Activated CD4-positive, alpha-beta T cell treated with anti-CD3 and anti-CD28 coated beads for 36 hours (primary cell): ENCODE results near the gene PTPRM. TPM values are rescaled to one million over a fixed set of nuclear protein-coding genes. Genes with fewer than 3 reads are reported as not detected.

ENCODE experiments used
- ATAC-seq: fragments of 200-7000 bp; cut with Tn5 transposase; one replicate; pipeline ENCODE4 v1.10.0; 2021; ENCODE audit warnings: mild to moderate bottlenecking, moderate library complexity
- CTCF ChIA-PET: fragments of 350-600 bp; sonication (Branson Sonifier 250); formaldehyde crosslinking; loops from one replicate; lab custom pipeline; 2021; ENCODE audit warnings: antibody characterized with exemption; lab: Charles Lee
- POLR2A ChIA-PET: fragments of 350-600 bp; sonication (Branson Sonifier 250); formaldehyde crosslinking; loops from one replicate; lab custom pipeline; 2021; ENCODE audit warnings: antibody characterized with exemption, inconsistent platforms; lab: Charles Lee
- DNase-seq: peaks from one replicate; pipeline ENCODE4 v3.0.0-alpha.2; 2020
- H3K27ac Mint-ChIP-seq: one replicate; pipeline ENCODE4 v1.8.0; 2021; ENCODE audit warnings: mixed read lengths
- H3K27me3 Mint-ChIP-seq: one replicate; pipeline ENCODE4 v1.8.0; 2021; ENCODE audit warnings: mixed read lengths
- H3K36me3 Mint-ChIP-seq: one replicate; pipeline ENCODE4 v1.8.0; 2021; ENCODE audit warnings: low read depth, mixed read lengths
- H3K4me1 Mint-ChIP-seq: one replicate; pipeline ENCODE4 v1.8.0; 2021; ENCODE audit warnings: mixed read lengths
- H3K4me3 Mint-ChIP-seq: one replicate; pipeline ENCODE4 v1.8.0; 2021; ENCODE audit warnings: mild to moderate bottlenecking, moderate library complexity, mixed read lengths
- H3K9me3 Mint-ChIP-seq: one replicate; pipeline ENCODE4 v1.8.0; 2021; ENCODE audit warnings: low read depth, mixed read lengths
- intact Hi-C, 2 experiments: fragments of 100-400 bp; cut with DNase I in 1 of 2; cut with micrococcal nuclease in 1 of 2; formaldehyde crosslinking; loops; one replicate each; pipeline versions ENCODE4 v1.14.2 to v1.15.1; 2022 to 2024; cut with DNase I, micrococcal nuclease
- total RNA-seq, 2 experiments: library from RNA; stranded (reverse); gene quantifications; one replicate each; pipeline ENCODE4 v1.2.3, GENCODE V29; 2021

PTPRM gene
- total RNA-seq, 2 experiments from 2014 or later, result 6.5 to 14.0 TPM

DNA sequence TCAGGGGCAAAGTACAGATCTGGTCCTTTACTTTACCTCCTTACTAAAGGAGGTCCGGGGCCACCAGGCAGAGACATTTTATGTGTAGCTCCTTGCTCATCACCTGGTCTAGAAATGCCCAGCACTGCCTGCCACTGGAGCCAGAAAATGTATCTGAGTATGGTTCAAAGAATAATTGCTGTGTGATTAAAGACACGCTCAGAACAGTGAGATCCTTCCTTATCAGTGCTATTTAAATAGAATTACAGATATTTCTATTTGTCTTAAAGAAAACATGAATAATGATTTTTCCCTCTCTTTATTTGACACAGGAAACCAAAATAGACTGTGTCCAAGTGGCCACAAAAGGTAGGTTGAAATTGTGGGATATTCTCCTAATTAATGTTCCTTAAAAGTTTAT lies 547.4 kb downstream of the PTPRM start:
- H3K4me3 Mint-ChIP-seq, result no peak overlapping the region
- intact Hi-C loops, result no loop called here
- ChIA-PET CTCF (no interaction called here), POLR2A (no interaction called here)
- H3K27ac Mint-ChIP-seq, result no peak overlapping the region
- ATAC-seq (no peak), DNase-seq (no peak)
- H3K4me1 Mint-ChIP-seq, result no peaks in the 10 kb centered on the region
- no peaks in the 10 kb centered on the region for H3K9me3 Mint-ChIP-seq
- no peaks in the 10 kb centered on the region for H3K36me3 Mint-ChIP-seq
- H3K27me3 Mint-ChIP-seq, result no peaks in the 10 kb centered on the region

DNA sequence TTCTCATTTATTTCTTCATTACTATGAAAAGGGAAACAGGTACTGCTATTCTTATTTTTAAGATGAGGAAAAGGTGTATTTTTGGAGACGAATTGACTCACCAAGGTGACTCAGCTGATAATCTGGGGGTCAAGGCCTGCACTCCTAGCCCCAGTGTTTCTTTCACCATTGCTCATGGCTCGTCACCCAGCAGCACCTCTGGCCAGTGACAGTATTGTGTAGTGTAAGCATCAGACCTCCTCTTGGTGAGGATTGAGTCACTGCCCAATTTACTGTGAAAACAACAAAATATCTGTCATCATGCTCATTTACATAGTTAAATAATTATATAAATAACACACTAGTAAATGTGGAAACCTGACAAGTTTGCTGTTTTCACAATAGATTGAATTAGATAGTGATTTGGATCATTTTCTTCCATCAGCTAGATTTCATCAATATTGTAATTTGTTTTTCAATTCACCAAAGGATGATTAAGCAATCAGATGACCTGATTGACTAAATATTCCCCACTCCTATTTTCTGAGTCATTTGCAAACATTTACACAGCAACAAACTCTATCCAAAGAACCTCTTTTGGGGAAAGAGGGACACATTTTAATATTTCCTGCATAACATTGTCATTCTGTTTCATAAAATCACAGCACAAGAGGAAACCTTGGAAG lies 549.4 kb downstream of the PTPRM start:
- Mint-ChIP-seq H3K36me3 (no peaks in the 10 kb centered on the region), H3K27me3 (no peaks in the 10 kb centered on the region), H3K9me3 (no peaks in the 10 kb centered on the region), H3K4me1 (no peaks in the 10 kb centered on the region), H3K27ac (no peak overlapping the region), H3K4me3 (no peak overlapping the region)
- DNase-seq, result no peak
- CTCF ChIA-PET, result no interaction called here
- POLR2A ChIA-PET, result interaction anchor here (0.6 kb wide), 1 partner anchor 493 kb away, joined by 3 read pairs; no protein-coding TSS in a partner anchor
- intact Hi-C loops, result no loop called here
- ATAC-seq, result peak; percentile 47

DNA sequence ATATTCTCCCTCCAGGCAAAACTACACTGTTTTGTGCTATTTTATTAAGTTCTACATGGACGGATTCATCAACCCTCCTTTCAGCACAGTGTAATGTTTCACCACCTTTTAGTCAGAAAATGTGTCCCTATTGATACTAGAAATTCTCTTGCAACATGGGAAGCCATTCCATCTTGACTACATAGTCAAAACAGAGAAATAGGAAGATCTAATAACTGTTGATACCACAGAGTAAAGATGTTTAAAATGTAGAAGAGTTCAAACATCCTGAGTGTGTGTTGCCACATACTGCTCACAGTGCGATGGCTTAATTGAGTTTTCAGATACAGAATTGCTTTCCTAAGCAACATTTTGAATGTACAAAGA lies 549.9 kb downstream of the PTPRM start:
- ATAC-seq (no peak), DNase-seq (no peak)
- Mint-ChIP-seq H3K9me3 (no peaks in the 10 kb centered on the region), H3K4me1 (peaks cover under 1% of the 10 kb centered on the region), H3K4me3 (no peak overlapping the region), H3K27me3 (no peaks in the 10 kb centered on the region), H3K36me3 (no peaks in the 10 kb centered on the region), H3K27ac (no peak overlapping the region)
- POLR2A ChIA-PET, result no interaction called here
- intact Hi-C loops, result no loop called here
- CTCF ChIA-PET, result no interaction called here

DNA sequence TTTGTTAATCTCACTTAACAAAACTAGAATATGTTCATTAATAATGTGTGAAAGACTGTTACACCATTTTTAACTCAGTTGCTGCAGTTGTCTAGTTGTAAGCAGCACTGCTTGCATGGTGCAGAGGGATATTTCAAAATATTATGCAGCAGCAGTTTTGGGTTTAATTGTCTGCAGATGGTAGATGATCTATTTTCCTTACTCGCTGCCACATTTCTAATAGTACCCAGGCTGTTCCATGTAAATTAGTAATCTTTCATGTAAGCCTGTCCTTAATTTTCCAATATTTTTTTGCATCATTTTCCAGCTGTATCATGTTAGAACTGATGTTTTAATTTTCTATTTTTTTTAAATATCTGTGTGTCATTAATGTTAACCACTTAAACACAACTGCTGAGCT lies 554.0 kb downstream of the PTPRM start:
- Mint-ChIP-seq H3K27ac (no peak overlapping the region), H3K4me3 (no peak overlapping the region), H3K9me3 (no peaks in the 10 kb centered on the region), H3K36me3 (no peaks in the 10 kb centered on the region), H3K4me1 (peaks cover 2% of the 10 kb centered on the region), H3K27me3 (no peaks in the 10 kb centered on the region)
- ATAC-seq, result no peak
- DNase-seq, result no peak
- intact Hi-C loops, result no loop called here
- POLR2A ChIA-PET, result no interaction called here
- CTCF ChIA-PET, result no interaction called here

DNA sequence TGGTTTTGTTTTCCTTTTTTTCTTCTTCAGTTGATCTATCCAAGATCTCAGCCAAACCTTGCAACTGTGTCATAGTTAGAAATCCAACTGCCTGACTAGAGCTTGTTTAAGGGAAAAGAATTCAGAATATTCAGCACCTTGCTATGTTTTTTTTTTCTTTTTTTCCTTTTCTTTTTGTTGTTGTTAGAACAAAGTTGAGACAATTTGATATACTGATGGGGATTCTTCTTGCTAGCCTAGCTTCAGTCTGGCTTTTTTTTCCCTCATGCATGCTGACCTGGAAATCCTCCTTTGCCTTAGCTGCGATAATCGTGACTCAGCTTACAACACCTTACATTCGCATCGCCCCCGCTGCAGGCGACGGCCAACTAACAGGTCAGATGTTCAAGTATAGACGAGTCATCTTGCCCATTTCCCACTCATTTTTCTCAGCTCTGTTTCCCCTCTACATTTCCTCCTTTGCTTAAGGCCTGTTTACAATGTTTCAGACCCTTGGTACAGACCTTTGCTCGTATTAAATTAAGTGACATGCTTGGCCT lies 554.9 kb downstream of the PTPRM start:
- Mint-ChIP-seq H3K9me3 (no peaks in the 10 kb centered on the region), H3K27ac (no peak overlapping the region), H3K36me3 (no peaks in the 10 kb centered on the region), H3K4me3 (no peak overlapping the region), H3K4me1 (peaks cover 2% of the 10 kb centered on the region), H3K27me3 (no peaks in the 10 kb centered on the region)
- POLR2A ChIA-PET, result no interaction called here
- ATAC-seq, result no peak
- intact Hi-C loops, result no loop called here
- CTCF ChIA-PET, result no interaction called here
- DNase-seq, result peak; percentile 14

DNA sequence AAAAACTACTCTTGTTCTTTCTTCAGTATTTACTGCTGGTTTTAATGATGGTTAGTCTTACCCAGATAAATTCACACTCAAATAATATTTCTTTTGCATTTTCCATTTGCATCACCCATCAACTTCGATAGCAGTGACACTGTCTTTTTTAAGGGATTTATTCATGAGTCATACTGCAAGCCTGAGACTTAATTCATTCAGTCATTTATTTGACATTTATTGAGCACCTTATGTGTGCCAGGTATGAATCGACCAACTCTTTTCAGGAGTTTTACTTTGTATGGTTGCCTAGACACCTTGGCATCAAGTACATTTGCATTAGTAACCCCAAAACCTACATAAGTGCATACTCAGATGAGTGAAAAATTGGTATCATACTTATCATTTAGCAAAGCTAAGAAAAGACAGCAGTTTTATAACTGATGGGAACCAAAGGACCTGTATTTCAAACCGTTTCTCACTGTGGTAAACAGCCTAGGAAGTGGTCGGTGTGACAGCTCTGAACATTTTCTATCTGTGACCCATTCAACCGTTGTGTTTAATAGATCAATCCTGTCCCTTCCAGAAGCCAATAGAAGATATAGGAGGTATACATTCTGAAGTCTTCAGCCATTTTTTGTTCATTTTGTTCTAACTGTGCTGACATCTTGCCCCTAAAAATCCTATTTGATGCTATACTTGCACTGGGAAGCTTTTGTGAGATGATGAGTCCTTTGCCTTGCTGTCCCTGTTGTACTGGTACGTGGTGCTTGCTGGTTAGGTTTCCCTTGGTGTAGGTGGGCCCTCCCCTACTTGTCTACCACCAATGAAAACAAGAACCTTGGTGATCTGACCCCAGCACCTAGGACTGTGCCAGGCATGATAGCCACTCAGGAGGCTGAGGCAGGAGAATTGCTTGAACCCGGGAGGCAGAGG lies 557.4 kb downstream of the PTPRM start:
- DNase-seq (no peak), ATAC-seq (no peak)
- no peak overlapping the region for H3K27ac Mint-ChIP-seq
- POLR2A ChIA-PET, result no interaction called here
- no peaks in the 10 kb centered on the region for H3K9me3 Mint-ChIP-seq
- H3K4me3 Mint-ChIP-seq, result no peak overlapping the region
- no peaks in the 10 kb centered on the region for H3K36me3 Mint-ChIP-seq
- no peaks in the 10 kb centered on the region for H3K27me3 Mint-ChIP-seq
- CTCF ChIA-PET, result no interaction called here
- intact Hi-C loops, result no loop called here
- H3K4me1 Mint-ChIP-seq, result peaks cover 2% of the 10 kb centered on the region

DNA sequence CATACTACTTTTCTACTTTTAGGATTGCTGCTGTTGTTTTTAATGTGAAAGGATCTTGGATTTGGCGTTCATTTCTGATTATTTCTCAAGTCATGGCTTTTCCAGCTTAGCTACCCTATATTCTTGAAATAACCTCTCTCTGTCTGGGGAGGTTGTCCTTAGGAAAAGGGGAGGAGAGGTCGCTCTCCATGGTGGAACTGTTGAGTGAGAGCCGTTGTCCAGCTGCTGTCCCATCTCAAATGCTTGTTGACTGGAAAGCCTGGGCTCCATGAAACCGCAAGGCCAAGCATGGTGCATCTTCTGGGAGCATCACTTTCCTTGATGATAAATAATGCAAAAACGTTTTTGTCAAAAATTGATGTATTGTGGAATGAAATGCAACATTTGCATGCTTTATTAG lies 563.0 kb downstream of the PTPRM start:
- H3K27me3 Mint-ChIP-seq, result no peaks in the 10 kb centered on the region
- no peaks in the 10 kb centered on the region for H3K9me3 Mint-ChIP-seq
- DNase-seq, result no peak
- ChIA-PET CTCF (no interaction called here), POLR2A (no interaction called here)
- H3K36me3 Mint-ChIP-seq, result no peaks in the 10 kb centered on the region
- no peak overlapping the region for H3K4me3 Mint-ChIP-seq
- intact Hi-C loops, result no loop called here
- ATAC-seq, result no peak
- H3K4me1 Mint-ChIP-seq, result no peaks in the 10 kb centered on the region
- no peak overlapping the region for H3K27ac Mint-ChIP-seq

DNA sequence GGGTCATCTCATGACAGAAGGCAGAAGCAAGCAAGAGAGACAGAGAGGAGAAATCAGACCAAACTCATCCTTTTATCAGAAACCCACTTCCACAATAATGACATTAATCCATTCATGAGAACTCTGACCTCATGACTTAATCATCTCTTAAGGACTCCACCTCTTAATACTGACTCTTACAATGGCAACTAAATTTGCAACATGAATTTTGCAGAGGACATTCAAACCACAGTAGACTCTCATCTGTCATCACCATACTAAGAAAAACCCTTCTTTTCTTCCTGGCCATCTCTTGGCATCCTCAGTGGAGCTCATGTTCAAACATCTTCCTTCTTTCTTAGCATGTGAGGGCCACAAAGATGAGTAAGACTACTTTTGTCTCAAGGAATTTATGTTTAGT lies 565.9 kb downstream of the PTPRM start:
- peaks cover 4% of the 10 kb centered on the region for H3K4me1 Mint-ChIP-seq
- no peak overlapping the region for H3K27ac Mint-ChIP-seq
- DNase-seq (no peak), ATAC-seq (no peak)
- H3K9me3 Mint-ChIP-seq, result no peaks in the 10 kb centered on the region
- H3K36me3 Mint-ChIP-seq, result no peaks in the 10 kb centered on the region
- intact Hi-C loops, result no loop called here
- H3K27me3 Mint-ChIP-seq, result no peaks in the 10 kb centered on the region
- POLR2A ChIA-PET, result no interaction called here
- CTCF ChIA-PET, result no interaction called here
- H3K4me3 Mint-ChIP-seq, result no peak overlapping the region

DNA sequence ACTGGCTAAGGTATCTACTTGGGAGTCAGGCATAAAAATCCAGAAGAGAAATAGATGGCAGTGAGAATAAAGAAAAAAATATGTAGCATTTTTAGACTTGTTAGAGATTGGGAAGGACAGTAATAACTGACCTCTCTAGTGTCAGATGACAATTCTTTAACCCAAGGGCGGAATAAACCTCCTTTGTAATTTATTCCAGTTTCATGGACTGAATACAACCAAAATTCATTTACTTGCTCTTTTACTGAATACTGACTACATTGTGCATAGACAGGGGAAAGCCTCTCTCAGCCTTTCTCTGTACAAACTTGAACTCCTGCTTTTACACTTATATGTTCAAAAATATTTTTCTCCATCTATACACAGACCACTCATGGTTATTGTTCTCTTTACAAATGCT lies 566.8 kb downstream of the PTPRM start:
- intact Hi-C loops, result no loop called here
- Mint-ChIP-seq H3K36me3 (no peaks in the 10 kb centered on the region), H3K4me3 (no peak overlapping the region), H3K4me1 (peaks cover 4% of the 10 kb centered on the region), H3K27ac (no peak overlapping the region), H3K27me3 (no peaks in the 10 kb centered on the region), H3K9me3 (no peaks in the 10 kb centered on the region)
- DNase-seq (no peak), ATAC-seq (no peak)
- CTCF ChIA-PET, result no interaction called here
- POLR2A ChIA-PET, result no interaction called here

DNA sequence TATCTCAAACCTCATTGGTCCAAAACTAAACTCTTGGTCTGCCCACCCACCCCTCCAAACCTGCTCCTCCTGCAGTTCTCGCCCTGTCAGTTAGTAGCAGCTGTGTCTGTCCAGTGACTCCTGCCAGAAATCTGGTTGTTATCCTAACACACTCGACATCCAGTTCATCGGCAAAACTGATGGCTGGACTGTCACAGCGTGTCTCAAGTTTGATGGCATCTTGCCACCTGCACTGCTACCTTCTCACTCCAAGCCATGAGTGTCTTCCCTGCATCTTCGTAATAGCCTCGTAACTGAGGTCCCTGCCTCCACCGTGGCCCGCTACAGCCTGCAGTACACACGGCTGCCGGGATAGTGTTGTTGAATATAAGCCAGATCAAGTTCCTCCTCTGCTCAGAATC lies 572.0 kb downstream of the PTPRM start:
- Mint-ChIP-seq H3K27ac (no peak overlapping the region), H3K4me3 (no peak overlapping the region), H3K36me3 (no peaks in the 10 kb centered on the region), H3K27me3 (no peaks in the 10 kb centered on the region), H3K9me3 (no peaks in the 10 kb centered on the region), H3K4me1 (peaks cover 4% of the 10 kb centered on the region)
- CTCF ChIA-PET, result no interaction called here
- DNase-seq (no peak), ATAC-seq (no peak)
- POLR2A ChIA-PET, result no interaction called here
- intact Hi-C loops, result no loop called here

DNA sequence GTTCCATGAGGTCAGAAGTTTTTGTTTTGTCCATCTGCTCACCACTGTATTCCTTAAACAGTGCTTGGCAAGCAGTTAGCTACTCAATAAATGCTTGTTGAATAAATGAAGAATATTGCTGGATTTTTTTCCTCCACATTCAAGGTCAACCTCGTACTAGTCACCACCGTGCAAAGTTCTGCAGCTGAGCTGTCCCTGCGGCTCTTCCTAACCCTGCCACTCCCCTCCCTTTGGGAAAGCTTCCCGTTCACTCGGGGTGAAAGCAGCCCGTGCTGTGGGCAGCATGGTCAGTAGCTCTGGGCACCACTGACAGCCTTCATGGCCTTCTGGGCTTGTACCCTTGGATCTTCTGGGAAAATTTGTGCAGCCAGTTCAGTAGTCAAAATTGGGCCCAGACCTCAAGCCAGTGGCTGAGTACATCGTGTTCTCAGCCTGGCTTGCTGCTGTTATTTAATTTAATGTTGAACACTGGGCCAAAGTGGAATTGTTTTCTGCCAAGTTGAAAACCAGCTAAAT lies 572.8 kb downstream of the PTPRM start:
- ChIA-PET POLR2A (no interaction called here), CTCF (no interaction called here)
- intact Hi-C loops, result no loop called here
- peaks cover 4% of the 10 kb centered on the region for H3K4me1 Mint-ChIP-seq
- no peak for DNase-seq
- H3K27me3 Mint-ChIP-seq, result no peaks in the 10 kb centered on the region
- no peak overlapping the region for H3K4me3 Mint-ChIP-seq
- no peak overlapping the region for H3K27ac Mint-ChIP-seq
- H3K36me3 Mint-ChIP-seq, result peaks cover 3% of the 10 kb centered on the region
- no peaks in the 10 kb centered on the region for H3K9me3 Mint-ChIP-seq
- no peak for ATAC-seq
